ENCODE data around the gene CFC1B. TPM values are rescaled to one million over a fixed set of nuclear protein-coding genes. Genes with fewer than 3 reads are reported as not detected.
"Not testable (repeated sequence)": the region's sequence is repeated elsewhere in the genome, so short reads cannot be mapped to it uniquely, and the experiment has no call there.

Gene CFC1B
- total RNA-seq, 2 donors from 2014 or later = not detected

DNA sequence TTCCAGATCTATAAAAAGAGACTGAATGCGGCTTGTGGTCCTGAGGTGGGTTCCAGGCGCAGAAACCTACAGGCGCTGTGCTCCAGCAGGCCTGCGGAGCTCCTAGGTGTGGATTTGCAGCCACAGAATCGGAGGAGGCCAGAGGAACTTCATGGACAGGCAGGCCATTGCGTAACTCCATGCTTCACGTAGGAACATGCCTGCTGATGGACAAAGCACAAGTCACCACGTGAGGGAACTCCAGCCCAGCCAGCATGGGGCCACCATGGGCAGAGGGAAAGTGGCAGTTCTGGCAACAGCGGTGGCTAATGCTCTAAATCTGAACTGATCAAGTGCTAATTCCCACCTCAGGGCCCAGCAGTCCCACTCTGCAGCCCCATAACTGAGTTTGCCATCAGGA lies 17.2 kb downstream of the CFC1B start:
- not testable (repeated sequence) for H3K27ac Mint-ChIP-seq; H3K9ac ChIP-seq (ENCODE audit: extremely low read depth, low read length, poor library complexity, severe bottlenecking); H3K4me1 ChIP-seq (ENCODE audit: control insufficient read depth, insufficient read depth, low read length); H3K27me3 Mint-ChIP-seq (ENCODE audit: insufficient read depth); H3K4me3 ChIP-seq (ENCODE audit: low read length); H3K27ac ChIP-seq (ENCODE audit: low read depth, low read length); DNase-seq; H3K9me3 ChIP-seq (ENCODE audit: control insufficient read depth, low read length); H3K4me1 Mint-ChIP-seq; H3K9me3 Mint-ChIP-seq; H3K4me3 Mint-ChIP-seq; H3K36me3 Mint-ChIP-seq (ENCODE audit: low read depth); H3K36me3 ChIP-seq (ENCODE audit: control insufficient read depth, insufficient read depth, low read length); H3K27me3 ChIP-seq (ENCODE audit: control insufficient read depth, insufficient read depth, low read length, poor library complexity, severe bottlenecking)
- no CpG with 5 or more reads among the region's 9 CpGs for WGBS, 2 experiments (ENCODE audit: insufficient coverage in 1 of 2, insufficient read length in 1 of 2)

DNA sequence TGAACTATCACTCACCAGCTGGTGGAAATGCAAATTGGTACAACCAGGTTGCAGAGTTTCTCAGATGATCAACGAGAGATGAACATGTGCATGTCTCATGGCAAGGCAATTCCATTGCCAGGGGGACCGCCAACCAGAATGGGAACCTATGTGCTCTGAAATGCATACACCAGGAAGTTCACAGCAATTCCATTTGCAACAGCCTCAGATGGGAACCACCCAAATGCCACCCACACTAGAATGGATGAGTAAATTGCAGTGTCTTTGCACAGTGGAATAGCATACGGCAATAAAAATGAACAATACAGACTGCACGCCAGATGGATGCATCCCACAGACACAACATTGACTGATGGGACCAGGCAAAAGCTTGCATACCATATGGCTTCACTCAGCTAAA lies 21.8 kb downstream of the CFC1B start:
- not testable (repeated sequence) for H3K4me3 ChIP-seq (ENCODE audit: low read length); H3K4me1 ChIP-seq (ENCODE audit: control insufficient read depth, insufficient read depth, low read length); DNase-seq; H3K27me3 Mint-ChIP-seq (ENCODE audit: insufficient read depth); H3K4me1 Mint-ChIP-seq; H3K27me3 ChIP-seq (ENCODE audit: control insufficient read depth, insufficient read depth, low read length, poor library complexity, severe bottlenecking); H3K4me3 Mint-ChIP-seq; H3K27ac Mint-ChIP-seq; H3K36me3 Mint-ChIP-seq (ENCODE audit: low read depth); H3K27ac ChIP-seq (ENCODE audit: low read depth, low read length); H3K36me3 ChIP-seq (ENCODE audit: control insufficient read depth, insufficient read depth, low read length); H3K9ac ChIP-seq (ENCODE audit: extremely low read depth, low read length, poor library complexity, severe bottlenecking); H3K9me3 ChIP-seq (ENCODE audit: control insufficient read depth, low read length); H3K9me3 Mint-ChIP-seq
- WGBS, 2 experiments (ENCODE audit: insufficient coverage in 1 of 2, insufficient read length in 1 of 2) = no CpG with 5 or more reads among the region's 4 CpGs

DNA sequence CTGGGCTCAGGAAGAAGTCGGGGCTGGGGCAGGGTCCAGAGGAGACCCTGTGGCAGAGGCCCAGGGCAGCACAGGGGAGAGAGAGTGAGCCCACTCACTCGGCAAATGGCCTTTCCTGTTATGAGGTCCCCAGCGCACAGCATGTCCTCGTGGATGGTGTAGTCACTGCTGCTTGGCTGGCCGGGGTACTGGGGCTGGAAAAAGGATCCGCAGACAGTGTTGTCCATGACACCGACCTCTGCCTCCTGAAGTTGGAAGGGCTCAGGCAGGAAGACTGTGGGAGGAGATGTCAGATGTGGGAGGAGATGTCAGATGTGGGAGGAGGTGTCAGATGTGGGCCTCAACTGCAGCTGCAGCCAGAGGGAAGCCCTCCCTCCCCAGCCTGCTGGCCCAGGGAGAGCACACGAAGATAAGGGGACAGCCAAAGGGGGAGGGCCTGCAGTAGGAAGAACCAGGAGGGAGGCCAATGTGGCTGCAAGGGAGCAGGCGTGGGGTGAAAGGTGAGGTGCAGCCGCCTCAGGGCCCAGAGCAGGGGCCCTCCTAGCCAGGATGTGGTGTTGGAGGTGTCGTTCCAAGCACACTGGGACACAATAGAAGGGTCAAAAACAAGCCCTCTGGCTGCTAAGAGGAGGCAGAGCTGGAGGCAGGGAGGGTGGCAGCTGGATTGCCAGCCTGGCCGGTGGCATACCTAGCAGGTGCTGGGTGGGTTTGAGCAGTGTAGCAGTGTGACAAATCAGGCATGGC lies 22.9 kb downstream of the CFC1B start:
- not testable (repeated sequence) for H3K4me1 ChIP-seq (ENCODE audit: control insufficient read depth, insufficient read depth, low read length); H3K27ac Mint-ChIP-seq; H3K4me3 Mint-ChIP-seq; H3K9ac ChIP-seq (ENCODE audit: extremely low read depth, low read length, poor library complexity, severe bottlenecking); H3K36me3 ChIP-seq (ENCODE audit: control insufficient read depth, insufficient read depth, low read length); H3K36me3 Mint-ChIP-seq (ENCODE audit: low read depth); H3K9me3 ChIP-seq (ENCODE audit: control insufficient read depth, low read length); DNase-seq; H3K4me1 Mint-ChIP-seq; H3K27me3 Mint-ChIP-seq (ENCODE audit: insufficient read depth); H3K27ac ChIP-seq (ENCODE audit: low read depth, low read length); H3K4me3 ChIP-seq (ENCODE audit: low read length); H3K27me3 ChIP-seq (ENCODE audit: control insufficient read depth, insufficient read depth, low read length, poor library complexity, severe bottlenecking); H3K9me3 Mint-ChIP-seq
- no CpG with 5 or more reads among the region's 12 CpGs for WGBS, 2 experiments (ENCODE audit: insufficient coverage in 1 of 2, insufficient read length in 1 of 2)

DNA sequence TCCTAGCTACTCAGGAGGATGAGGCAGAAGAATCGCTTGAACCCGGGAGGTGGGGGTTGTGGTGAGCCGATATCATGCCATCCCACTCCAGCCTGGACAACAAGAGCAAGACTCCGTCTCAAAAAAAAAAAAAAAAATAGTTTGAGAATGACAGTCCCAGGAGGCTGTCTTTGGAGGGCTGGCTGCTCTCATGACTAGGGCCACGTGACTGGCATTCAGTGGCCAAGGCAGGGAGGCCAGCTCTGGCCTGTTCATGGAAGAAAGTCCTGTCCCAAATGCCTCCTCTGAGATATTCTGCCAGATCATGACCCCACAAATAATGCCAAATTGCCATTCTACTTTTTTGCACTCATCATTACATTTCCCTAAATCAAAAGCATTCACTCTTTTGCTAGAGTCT lies 24.0 kb downstream of the CFC1B start:
- H3K4me1 Mint-ChIP-seq; DNase-seq; H3K27me3 Mint-ChIP-seq (ENCODE audit: insufficient read depth); H3K9me3 ChIP-seq (ENCODE audit: control insufficient read depth, low read length); H3K36me3 ChIP-seq (ENCODE audit: control insufficient read depth, insufficient read depth, low read length); H3K27me3 ChIP-seq (ENCODE audit: control insufficient read depth, insufficient read depth, low read length, poor library complexity, severe bottlenecking); H3K9ac ChIP-seq (ENCODE audit: extremely low read depth, low read length, poor library complexity, severe bottlenecking); H3K9me3 Mint-ChIP-seq; H3K4me3 Mint-ChIP-seq; H3K36me3 Mint-ChIP-seq (ENCODE audit: low read depth); H3K4me1 ChIP-seq (ENCODE audit: control insufficient read depth, insufficient read depth, low read length); H3K27ac ChIP-seq (ENCODE audit: low read depth, low read length); H3K4me3 ChIP-seq (ENCODE audit: low read length); H3K27ac Mint-ChIP-seq: not testable (repeated sequence)
- WGBS, 2 experiments (ENCODE audit: insufficient coverage in 1 of 2, insufficient read length in 1 of 2) = no CpG with 5 or more reads among the region's 5 CpGs

DNA sequence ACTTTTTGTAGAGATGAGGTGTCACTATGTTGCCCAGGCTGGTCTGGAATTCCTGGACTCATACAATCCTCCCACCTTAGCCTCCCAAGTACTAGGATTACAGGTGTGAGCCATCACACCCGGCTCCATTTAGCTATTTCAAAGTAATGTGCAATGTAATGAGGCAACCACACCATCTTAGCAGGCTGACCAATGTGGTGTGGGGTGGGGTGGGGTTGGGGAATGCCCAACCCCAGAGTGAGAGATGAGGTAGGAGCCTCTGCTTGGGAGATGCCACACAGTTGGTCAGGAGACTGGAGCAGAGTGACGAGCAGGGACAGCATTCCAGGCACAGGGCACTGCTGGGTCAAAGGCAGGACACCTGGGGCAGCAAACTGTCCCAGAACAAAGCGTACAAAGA lies 27.4 kb downstream of the CFC1B start:
- H3K36me3 ChIP-seq (ENCODE audit: control insufficient read depth, insufficient read depth, low read length); H3K4me3 ChIP-seq (ENCODE audit: low read length); H3K9me3 Mint-ChIP-seq; H3K9ac ChIP-seq (ENCODE audit: extremely low read depth, low read length, poor library complexity, severe bottlenecking); H3K36me3 Mint-ChIP-seq (ENCODE audit: low read depth); H3K4me1 Mint-ChIP-seq; H3K4me1 ChIP-seq (ENCODE audit: control insufficient read depth, insufficient read depth, low read length); H3K27me3 Mint-ChIP-seq (ENCODE audit: insufficient read depth); H3K27me3 ChIP-seq (ENCODE audit: control insufficient read depth, insufficient read depth, low read length, poor library complexity, severe bottlenecking); H3K27ac Mint-ChIP-seq; H3K27ac ChIP-seq (ENCODE audit: low read depth, low read length); DNase-seq; H3K9me3 ChIP-seq (ENCODE audit: control insufficient read depth, low read length); H3K4me3 Mint-ChIP-seq: not testable (repeated sequence)
- WGBS, 2 experiments (ENCODE audit: insufficient coverage in 1 of 2, insufficient read length in 1 of 2) = no CpG with 5 or more reads among the region's 3 CpGs

DNA sequence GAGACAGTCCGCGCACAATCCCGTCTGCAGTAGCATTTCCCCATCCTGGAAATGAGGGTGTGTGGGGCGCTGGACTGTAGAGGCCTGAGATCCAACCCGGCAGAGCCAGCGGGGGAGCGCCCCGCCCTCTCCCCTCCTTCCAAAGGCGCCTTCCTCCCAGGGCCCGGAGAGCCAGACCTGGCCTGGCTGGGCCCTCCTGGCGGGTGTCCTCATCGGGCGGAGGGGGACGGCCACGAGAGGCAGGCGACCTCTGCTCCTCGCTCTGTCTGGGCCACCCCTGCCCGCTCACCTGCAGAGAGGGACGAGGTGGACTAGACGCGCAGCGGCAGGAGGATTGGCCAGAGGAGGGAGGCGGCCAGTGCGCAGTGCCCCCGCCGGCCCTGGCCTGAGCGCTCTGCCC lies 28.5 kb downstream of the CFC1B start:
- H3K27me3 Mint-ChIP-seq (ENCODE audit: insufficient read depth); H3K9ac ChIP-seq (ENCODE audit: extremely low read depth, low read length, poor library complexity, severe bottlenecking); H3K9me3 Mint-ChIP-seq; H3K36me3 ChIP-seq (ENCODE audit: control insufficient read depth, insufficient read depth, low read length); H3K9me3 ChIP-seq (ENCODE audit: control insufficient read depth, low read length); DNase-seq; H3K36me3 Mint-ChIP-seq (ENCODE audit: low read depth); H3K27me3 ChIP-seq (ENCODE audit: control insufficient read depth, insufficient read depth, low read length, poor library complexity, severe bottlenecking); H3K4me1 Mint-ChIP-seq; H3K4me1 ChIP-seq (ENCODE audit: control insufficient read depth, insufficient read depth, low read length); H3K4me3 Mint-ChIP-seq; H3K27ac ChIP-seq (ENCODE audit: low read depth, low read length); H3K27ac Mint-ChIP-seq; H3K4me3 ChIP-seq (ENCODE audit: low read length): not testable (repeated sequence)
- WGBS, 2 experiments (ENCODE audit: insufficient coverage in 1 of 2, insufficient read length in 1 of 2) = no CpG with 5 or more reads among the region's 27 CpGs

DNA sequence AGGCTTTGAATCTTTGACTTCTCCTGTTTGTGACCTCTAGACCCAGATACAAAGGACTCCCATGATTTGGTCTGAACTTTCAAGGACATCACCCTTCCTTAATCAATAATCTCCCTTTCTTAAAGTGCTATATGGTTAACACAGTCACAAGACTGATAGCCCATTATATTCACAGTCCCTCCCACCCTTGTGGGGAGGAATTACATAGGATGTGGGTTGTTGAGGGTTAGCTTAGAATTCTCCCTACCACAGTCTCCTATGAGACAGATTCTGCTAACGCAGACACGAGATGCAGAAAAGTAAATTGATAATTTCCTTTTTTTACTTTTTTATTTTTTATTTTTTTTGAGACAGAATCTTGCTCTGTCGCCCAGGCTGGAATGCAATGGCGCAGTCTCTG lies 33.2 kb downstream of the CFC1B start:
- H3K27me3 ChIP-seq (ENCODE audit: control insufficient read depth, insufficient read depth, low read length, poor library complexity, severe bottlenecking); H3K36me3 Mint-ChIP-seq (ENCODE audit: low read depth); DNase-seq; H3K36me3 ChIP-seq (ENCODE audit: control insufficient read depth, insufficient read depth, low read length); H3K4me1 Mint-ChIP-seq; H3K4me1 ChIP-seq (ENCODE audit: control insufficient read depth, insufficient read depth, low read length); H3K27ac ChIP-seq (ENCODE audit: low read depth, low read length); H3K27me3 Mint-ChIP-seq (ENCODE audit: insufficient read depth); H3K9me3 Mint-ChIP-seq; H3K4me3 ChIP-seq (ENCODE audit: low read length); H3K9me3 ChIP-seq (ENCODE audit: control insufficient read depth, low read length); H3K4me3 Mint-ChIP-seq; H3K27ac Mint-ChIP-seq; H3K9ac ChIP-seq (ENCODE audit: extremely low read depth, low read length, poor library complexity, severe bottlenecking): not testable (repeated sequence)
- WGBS, 2 experiments (ENCODE audit: insufficient coverage in 1 of 2, insufficient read length in 1 of 2) = no CpG with 5 or more reads among the region's 4 CpGs

Data from endodermal cell (in vitro differentiated cells).